GM18520 (cell line): ENCODE measurements around the gene CACNA2D3.

Experiments used
- ATAC-seq: cut with Tn5 transposase; IDR thresholded peaks from one replicate; pipeline ENCODE4 v1.9.1; 2021; ENCODE audit not compliant: unreplicated experiment

Gene CACNA2D3

GRCh38 chr3:54126551-54126950, 4.2 kb downstream of the CACNA2D3 start:
- ATAC-seq: no peak

DNA sequence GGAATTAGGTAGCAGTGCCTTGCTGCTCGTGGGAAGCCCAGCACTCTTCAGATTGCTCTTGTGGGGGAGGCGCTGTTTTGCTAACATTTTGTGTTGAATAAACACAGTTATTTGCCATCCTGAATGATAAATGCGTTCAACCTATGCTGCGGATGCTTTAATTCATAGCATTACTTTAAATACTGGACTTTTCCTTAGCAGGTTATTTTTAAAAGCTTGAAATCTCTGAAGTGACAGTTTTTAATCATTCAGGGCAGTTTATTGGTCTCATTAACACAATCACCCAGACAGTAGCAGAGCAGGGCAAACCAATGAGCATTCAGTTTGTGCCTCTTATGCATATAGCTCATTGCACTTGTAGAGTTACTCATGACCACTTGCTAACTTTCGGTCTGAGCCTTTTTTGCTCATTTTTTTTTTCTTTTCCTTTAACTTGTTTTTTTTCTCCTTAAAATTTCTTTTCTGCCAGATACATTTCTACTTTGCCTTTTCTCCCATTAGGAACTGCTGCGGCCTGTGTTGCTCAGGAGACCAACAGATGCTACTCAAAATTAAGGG, 5.2 kb downstream of the CACNA2D3 start:
- no peak for ATAC-seq

- no peak for ATAC-seq
Observed at GRCh38 chr3:54131026-54131605, 8.8 kb downstream of the CACNA2D3 start.

DNA sequence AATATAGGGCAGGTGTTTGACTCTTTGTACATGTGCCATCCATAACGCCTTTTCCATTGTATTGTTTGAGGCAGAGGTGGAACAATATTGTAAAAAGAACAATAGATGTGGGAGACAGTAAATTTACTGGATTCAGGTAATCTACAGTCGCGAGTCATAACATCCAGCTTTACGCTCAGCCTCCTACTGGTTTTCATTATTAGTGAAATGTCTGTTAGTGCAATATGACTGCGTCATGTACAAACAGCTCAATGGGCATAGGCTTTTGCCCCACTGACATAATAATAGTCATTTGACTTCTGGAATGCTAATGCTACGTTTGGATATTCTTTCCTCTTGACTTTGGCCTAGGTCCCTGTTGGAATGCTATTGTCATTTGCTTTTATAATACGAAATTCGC, 9.5 kb downstream of the CACNA2D3 start:
- ATAC-seq: no peak

GRCh38 chr3:54132685-54133084, 10.3 kb downstream of the CACNA2D3 start:
- ATAC-seq: no peak

DNA sequence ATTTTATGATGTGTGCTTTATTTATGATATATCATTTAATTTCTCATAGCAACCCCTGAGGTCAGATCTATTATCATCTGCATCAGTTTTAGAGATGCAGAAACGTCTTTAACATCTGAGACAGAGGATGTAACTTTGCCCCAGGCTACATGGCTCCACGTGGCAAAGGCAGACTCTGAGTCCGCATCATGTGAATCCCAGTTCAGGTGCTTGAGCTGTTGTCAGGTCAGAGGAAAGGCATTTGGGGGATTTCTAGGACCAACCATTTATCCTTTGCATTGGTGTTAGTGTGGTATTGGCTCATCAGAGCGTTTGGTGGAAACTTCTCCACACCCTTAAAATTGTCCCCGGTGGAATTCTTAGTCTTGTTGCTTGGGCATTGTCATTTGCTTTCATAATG, 10.8 kb downstream of the CACNA2D3 start:
- no peak for ATAC-seq

DNA sequence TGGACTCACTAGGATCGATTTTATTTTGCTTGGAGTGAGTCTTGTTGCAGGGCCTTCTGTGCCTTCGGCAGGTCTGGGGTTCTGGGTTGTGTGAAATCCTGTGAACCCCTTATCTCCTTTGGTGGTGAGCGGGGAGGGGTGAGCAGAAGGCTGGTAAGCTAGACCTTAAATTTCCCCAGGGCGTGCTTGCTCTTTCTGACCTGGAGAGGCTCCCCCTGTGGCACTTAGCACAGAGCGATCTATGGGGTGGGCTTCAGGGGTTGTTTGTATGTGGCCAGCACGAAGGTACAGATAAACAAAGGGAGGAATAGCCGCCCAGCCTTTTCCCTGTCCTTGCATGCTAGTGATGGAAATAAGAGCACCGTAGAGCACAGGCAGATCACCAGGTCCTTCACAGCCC, 11.8 kb downstream of the CACNA2D3 start:
- ATAC-seq: no peak

DNA sequence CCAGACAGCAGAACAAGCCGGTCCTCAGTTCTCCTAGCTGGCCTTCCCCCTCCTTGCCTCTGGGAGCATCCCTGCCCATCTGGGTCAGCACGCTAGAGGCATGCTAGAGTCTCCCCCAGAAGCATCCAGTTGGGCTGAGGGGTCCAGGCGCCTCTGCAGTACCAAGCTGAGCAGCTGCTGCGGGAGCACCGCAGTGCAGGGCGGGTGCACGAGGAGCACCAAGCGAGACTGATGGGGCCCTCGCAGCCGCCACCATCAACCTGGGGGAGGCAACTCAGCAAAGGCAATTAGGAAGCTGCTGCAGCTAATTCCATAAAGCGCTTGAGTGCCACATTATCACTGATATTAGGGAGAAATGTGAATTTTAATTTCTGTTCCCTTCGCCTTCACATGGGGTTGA, 12.4 kb downstream of the CACNA2D3 start:
- no peak for ATAC-seq

- ATAC-seq: no peak
Observed at GRCh38 chr3:54137311-54137710, 15.0 kb downstream of the CACNA2D3 start.

DNA sequence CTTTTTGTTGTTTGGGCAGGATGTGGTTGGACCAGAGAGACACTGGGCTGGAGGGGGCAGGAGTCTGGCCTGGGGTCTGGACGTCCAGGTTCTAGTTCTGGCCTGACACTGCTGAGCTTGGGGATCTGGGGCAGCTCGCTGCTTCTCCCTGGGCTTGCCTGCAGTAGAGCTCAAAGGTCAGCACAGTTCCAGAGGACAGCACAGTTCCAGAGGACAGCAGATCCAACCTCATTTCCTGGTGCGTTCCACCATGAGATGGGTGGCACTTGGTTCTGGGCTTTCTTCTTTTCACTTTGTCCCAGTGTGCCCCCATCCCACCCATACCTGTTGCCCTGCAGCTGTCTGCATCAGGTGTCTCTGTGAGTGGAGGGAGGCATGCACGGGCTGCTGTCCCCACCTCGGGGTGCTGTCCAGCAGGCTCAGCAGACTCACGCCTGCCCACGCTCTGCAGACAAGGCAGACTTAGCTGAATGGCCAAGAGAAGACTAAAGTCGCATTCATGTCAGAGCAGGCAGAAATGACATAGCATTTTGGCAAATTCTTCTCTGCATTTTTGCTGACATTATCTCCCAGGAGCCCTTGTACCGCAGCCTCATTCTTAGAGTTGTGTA, 16.7 kb downstream of the CACNA2D3 start:
- ATAC-seq: no peak

DNA sequence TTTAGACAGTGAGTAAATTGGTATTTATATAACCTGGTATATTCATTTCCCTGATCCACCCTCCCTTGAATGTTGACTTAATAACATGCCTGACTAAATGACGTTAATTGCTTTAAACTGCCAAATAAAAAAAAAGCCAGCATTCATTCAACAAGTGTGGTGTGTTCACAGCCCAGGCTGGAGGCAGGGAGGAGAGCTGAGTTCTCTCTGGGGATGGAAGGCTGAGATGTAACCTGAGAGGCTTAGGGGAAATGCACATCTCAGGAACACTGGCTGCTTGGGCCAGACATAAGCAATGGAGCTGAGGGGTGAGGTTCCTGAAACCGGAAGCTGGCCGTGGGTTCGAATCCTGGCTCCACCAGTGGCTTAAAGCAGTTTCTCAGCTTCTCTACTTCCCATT, 17.3 kb downstream of the CACNA2D3 start:
- ATAC-seq: no peak

GRCh38 chr3:54144284-54144683, 21.9 kb downstream of the CACNA2D3 start:
- no peak for ATAC-seq

- no peak for ATAC-seq
Observed at GRCh38 chr3:54146506-54147239, 24.3 kb downstream of the CACNA2D3 start.

GRCh38 chr3:54150864-54151467, 28.6 kb downstream of the CACNA2D3 start:
- no peak for ATAC-seq

GRCh38 chr3:54153477-54153876, 31.1 kb downstream of the CACNA2D3 start:
- ATAC-seq: no peak

GRCh38 chr3:54157860-54158259, 35.5 kb downstream of the CACNA2D3 start:
- ATAC-seq: no peak

- ATAC-seq: no peak
Observed at GRCh38 chr3:54159917-54160316, 37.6 kb downstream of the CACNA2D3 start.

DNA sequence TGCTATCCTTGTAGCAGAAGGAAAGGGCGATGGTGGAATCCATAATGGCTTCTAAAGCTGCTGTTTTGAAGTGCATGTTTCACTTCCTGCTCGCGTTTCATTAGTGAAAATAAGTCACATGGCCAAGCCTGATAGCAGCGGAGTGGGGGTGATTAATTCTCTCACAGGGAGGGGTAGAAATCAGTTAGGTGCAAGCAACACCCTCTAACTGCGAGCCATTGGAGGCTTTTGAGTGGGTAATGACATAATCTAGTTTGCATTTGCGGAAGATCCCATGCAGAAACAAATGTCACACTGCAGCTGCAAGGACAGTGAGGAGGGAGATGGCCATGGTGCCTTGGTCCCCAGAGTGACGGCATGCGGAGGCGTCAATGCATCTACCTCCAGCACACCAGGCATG, 41.1 kb downstream of the CACNA2D3 start:
- no peak for ATAC-seq

DNA sequence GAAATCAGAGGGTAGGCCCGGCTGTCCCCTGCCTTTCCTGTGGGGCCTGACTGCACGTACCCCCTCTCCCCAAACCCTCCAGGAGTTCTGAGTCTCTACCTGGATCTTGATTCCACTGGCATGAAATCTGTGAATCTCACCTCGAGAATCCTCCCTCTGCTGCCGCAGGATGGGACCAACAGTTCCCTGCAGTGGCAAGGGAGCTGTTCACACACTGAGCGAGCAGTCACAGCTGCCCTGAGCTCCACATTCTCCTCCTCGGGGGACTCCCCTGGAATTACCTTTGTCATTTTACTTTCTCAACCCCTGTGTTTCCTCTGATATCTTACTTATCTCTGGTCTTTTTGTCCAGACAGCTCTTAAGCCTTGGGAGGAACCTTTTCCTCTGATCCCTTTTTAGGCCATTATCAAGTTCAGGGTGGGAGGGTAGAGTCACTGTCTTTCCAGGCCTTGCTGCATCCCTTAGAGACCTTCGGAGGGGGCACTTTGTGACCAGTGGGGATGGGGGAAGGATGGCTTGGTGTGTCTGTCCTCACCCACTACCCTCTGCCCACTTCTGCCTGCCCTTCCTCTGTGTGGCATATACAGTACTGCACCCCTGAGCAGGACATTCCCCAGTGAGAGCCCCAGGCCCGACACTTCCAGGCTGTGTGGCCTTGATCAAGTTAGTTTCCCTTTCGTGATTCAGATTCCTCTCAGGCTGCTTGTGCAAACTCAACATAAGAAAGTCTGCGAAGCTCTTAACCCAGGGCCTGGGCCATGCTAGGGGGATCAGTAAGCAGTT, 42.0 kb downstream of the CACNA2D3 start:
- no peak for ATAC-seq

- ATAC-seq: no peak
Observed at GRCh38 chr3:54165865-54166264, 43.5 kb downstream of the CACNA2D3 start.

- ATAC-seq: no peak
Observed at GRCh38 chr3:54167999-54168398, 45.6 kb downstream of the CACNA2D3 start.
